ENCODE measurements around the gene SLC39A7. TPM values are rescaled to one million over a fixed set of nuclear protein-coding genes. Genes with fewer than 3 reads are reported as not detected.

SLC39A7 gene
- total and polyA plus RNA-seq, 8 donors: 41.6 to 111 (median 64.5) TPM

GRCh38 chr6:33181141-33181540, 19.5 kb upstream of the SLC39A7 start:
- intact Hi-C loops (cut with DNase I): no loop called here
- TF ChIP-seq CTCF (IDR thresholded peaks at IDR 0.05): no peak
- FAIRE-seq (no peak), DNase-seq (no peak), ATAC-seq (no peak)
- Histone ChIP-seq H3K9me3 (no peaks in the 10 kb centered on the region), H3K4me1 (no peaks in the 10 kb centered on the region), H3K36me3 (no peaks in the 10 kb centered on the region), H3K27me3 (no peaks in the 10 kb centered on the region), H3K27ac (no peak overlapping the region), H3K4me3 (no peak overlapping the region)
- 79 to 81% methylated on average over 7 of the region's 7 CpGs for WGBS, 2 donors

DNA sequence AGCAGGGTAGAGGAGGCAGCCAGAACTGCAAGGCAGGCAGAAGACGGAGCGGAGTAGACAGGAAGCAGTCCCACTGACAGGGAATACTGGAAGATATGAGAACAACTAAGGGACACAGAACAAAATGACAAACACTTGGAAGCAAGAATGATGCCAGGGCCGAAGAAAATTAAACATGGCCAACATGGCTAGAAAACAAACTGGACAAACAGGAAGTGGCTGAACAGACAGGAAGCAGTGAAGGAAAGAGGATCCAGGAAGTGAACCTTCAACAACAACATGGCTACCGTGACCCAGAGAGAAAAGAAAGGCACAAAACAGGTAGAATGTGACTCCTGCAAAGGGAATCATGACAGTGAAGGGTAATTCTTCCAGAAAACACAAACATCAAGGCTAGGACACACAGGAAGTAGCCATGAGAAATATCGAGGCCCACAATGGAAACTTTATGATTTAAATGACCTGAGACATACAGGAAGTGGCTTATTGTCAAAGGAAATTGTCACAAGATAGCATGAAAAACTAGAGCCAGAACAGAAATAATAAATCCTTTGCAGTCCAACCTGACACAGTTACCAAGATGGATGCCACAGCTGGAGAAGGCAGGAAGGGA, 17.5 kb upstream of the SLC39A7 start:
- Histone ChIP-seq H3K27me3 (no peaks in the 10 kb centered on the region), H3K9me3 (no peaks in the 10 kb centered on the region), H3K4me3 (no peak overlapping the region), H3K4me1 (no peaks in the 10 kb centered on the region), H3K36me3 (no peaks in the 10 kb centered on the region), H3K27ac (no peak overlapping the region)
- intact Hi-C loops (cut with DNase I): no loop called here
- no peak for FAIRE-seq
- WGBS, 2 donors: 73 to 81% methylated on average over 5 of the region's 5 CpGs
- ATAC-seq: no peak
- no peak for TF ChIP-seq CTCF (IDR thresholded peaks at IDR 0.05)
- DNase-seq: no peak

DNA sequence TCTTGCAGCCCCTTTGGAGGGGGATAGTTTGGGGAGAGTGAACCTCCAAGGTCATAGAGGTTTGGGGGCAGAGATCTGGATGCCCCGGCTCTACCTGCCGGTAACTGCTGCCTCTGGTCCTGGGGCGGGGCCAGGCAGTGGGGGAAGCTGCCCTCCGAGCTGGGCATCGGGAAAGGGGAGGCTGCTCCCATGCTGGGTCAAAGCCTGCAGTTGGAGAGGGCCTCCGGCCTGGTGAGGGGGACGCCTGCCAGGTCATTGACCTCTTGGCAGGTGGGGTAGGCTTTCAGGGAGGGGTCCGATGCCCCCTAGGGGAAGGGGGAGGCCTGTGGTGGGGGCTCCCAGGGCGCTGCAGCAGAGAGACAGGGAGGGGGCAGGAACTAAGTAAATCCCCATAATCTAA, 15.5 kb upstream of the SLC39A7 start:
- FAIRE-seq (no peak), ATAC-seq (no peak), DNase-seq (peak in 1 of 6 donors; percentile 40)
- H3K4me3 ChIP-seq: no peak overlapping the region
- 62 to 66% methylated on average over 9 of the region's 9 CpGs for WGBS, 2 donors
- no peaks in the 10 kb centered on the region for H3K27me3 ChIP-seq
- H3K36me3 ChIP-seq: no peaks in the 10 kb centered on the region
- no peaks in the 10 kb centered on the region for H3K4me1 ChIP-seq
- no peak for TF ChIP-seq CTCF (IDR thresholded peaks at IDR 0.05)
- H3K27ac ChIP-seq: no peak overlapping the region
- intact Hi-C loops (cut with DNase I): no loop called here
- no peaks in the 10 kb centered on the region for H3K9me3 ChIP-seq

DNA sequence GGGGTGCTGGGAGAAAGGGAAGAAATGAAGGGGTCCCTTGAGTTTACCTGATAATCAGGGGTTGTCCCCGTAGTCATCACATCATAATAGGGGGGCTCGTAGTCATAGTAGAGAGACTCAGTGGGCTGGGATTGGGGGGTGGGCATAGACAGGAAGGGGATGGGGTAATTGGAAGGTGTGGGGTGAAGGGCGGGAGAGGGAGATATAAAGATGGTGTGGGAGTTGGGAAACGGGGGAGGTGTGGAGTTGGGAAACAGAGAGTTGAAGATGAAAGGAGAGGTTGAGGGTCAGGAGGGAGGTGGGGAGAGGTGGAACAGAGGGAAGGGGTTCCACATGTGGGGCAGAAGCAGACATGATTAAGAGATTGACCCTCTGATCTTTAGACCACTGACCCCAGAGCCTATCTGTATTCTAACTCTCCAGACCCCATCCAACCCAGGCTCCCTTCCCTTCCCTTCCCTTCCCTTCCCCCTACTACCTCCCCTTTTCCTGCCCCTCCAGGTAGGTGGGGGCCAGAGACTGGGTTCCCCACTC, 14.9 kb upstream of the SLC39A7 start:
- no peak for TF ChIP-seq CTCF (IDR thresholded peaks at IDR 0.05)
- no peak for FAIRE-seq
- H3K27me3 ChIP-seq: no peaks in the 10 kb centered on the region
- H3K4me1 ChIP-seq: no peaks in the 10 kb centered on the region
- H3K36me3 ChIP-seq: no peaks in the 10 kb centered on the region
- no peak for ATAC-seq
- intact Hi-C loops (cut with DNase I): no loop called here
- no peak for DNase-seq
- H3K9me3 ChIP-seq: no peaks in the 10 kb centered on the region
- 72 to 82% methylated on average over 4 of the region's 4 CpGs for whole genome bisulfite sequencing, 2 donors
- no peak overlapping the region for H3K4me3 ChIP-seq
- H3K27ac ChIP-seq: no peak overlapping the region

DNA sequence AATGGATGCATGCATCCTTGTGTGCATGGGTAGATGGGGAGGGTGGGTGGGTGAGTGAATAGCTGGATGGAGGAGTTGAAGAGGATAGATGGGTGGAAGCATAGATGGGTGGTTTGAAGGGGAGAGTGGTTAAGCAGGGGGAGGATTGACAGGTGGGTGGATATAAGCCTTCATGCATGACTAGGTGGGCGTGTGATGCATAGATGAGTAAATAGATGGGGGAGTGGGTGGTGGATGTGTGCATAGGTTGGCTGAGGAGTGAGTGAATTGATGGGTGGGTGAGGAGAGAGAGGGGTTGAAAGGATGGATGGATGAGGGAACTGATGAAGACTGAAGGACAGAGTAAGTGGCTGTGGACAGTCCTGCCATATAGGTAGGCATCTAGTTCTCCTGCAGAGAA, 12.9 kb upstream of the SLC39A7 start:
- FAIRE-seq (no peak), DNase-seq (no peak), ATAC-seq (no peak)
- Histone ChIP-seq H3K36me3 (no peaks in the 10 kb centered on the region), H3K4me3 (no peak overlapping the region), H3K9me3 (no peaks in the 10 kb centered on the region), H3K27me3 (no peaks in the 10 kb centered on the region), H3K27ac (no peak overlapping the region), H3K4me1 (peaks cover 9 to 12% (median 11%) of the 10 kb centered on the region in 3 donors)
- 87 to 92% methylated on average over 1 of the region's 1 CpG for WGBS, 2 donors
- no peak for TF ChIP-seq CTCF (IDR thresholded peaks at IDR 0.05)
- intact Hi-C loops (cut with DNase I): no loop called here
